Neural cell (in vitro differentiated cells): ENCODE results near the gene PHOX2A. TPM values are rescaled to one million over a fixed set of nuclear protein-coding genes. Genes with fewer than 3 reads are reported as not detected.

Experiments
- H2AFZ ChIP-seq: fragments of 200-600, 300-800 bp; sonication (generic), shearing (Covaris generic); 2 replicates; pipeline ENCODE4 v1.6.0; 2014; ENCODE audit warnings: low read depth, mild to moderate bottlenecking, antibody characterized with exemption, low read length, moderate library complexity
- H3F3A ChIP-seq: fragments of 200-600 bp; shearing (Covaris generic); 2 replicates; pipeline ENCODE4 v1.6.1; 2016; ENCODE audit warnings: mild to moderate bottlenecking, moderate library complexity, mixed read lengths, antibody characterized with exemption, low read length; ENCODE audit not compliant: insufficient read depth, poor library complexity, severe bottlenecking
- H3K27ac ChIP-seq: fragments of 200-600, 300-800 bp; sonication (generic), shearing (Covaris generic); 2 replicates; pipeline ENCODE4 v1.5.1; 2014; ENCODE audit warnings: mild to moderate bottlenecking, low read length, moderate library complexity
- H3K27me3 ChIP-seq: fragments of 300-800, 200-600 bp; sonication (generic), shearing (Covaris generic); 2 replicates; pipeline ENCODE4 v1.6.0; 2014; ENCODE audit warnings: mild to moderate bottlenecking, low read depth, low read length, moderate library complexity; ENCODE audit not compliant: insufficient read depth
- H3K36me3 ChIP-seq: fragments of 300-800, 200-600 bp; sonication (generic), shearing (Covaris generic); 2 replicates; pipeline ENCODE4 v1.5.1; 2014; ENCODE audit warnings: mild to moderate bottlenecking, antibody characterized with exemption, low read length, moderate library complexity; ENCODE audit not compliant: insufficient read depth
- H3K4me2 ChIP-seq: fragments of 300-800, 200-600 bp; sonication (generic), shearing (Covaris generic); 2 replicates; pipeline ENCODE4 v1.6.0; 2014; ENCODE audit warnings: mild to moderate bottlenecking, low read length
- H3K4me3 ChIP-seq: fragments of 300-800, 200-600 bp; sonication (generic), shearing (Covaris generic); 2 replicates; pipeline ENCODE4 v1.5.1; 2014; ENCODE audit warnings: mild to moderate bottlenecking, low read length, moderate library complexity
- H3K79me2 ChIP-seq: fragments of 200-600 bp; shearing (Covaris generic); replicated peaks from 2 replicates; pipeline ENCODE4 v1.6.0; 2014; ENCODE audit warnings: mild to moderate bottlenecking, low read length, moderate library complexity; ENCODE audit not compliant: insufficient read depth
- H3K9ac ChIP-seq: fragments of 300-800, 200-600 bp; sonication (generic), shearing (Covaris generic); 2 replicates; pipeline ENCODE4 v1.6.1; 2016; ENCODE audit warnings: mild to moderate bottlenecking, low read length, mixed read lengths
- H3K9me2 ChIP-seq: fragments of 200-600 bp; shearing (Covaris generic); 2 replicates; pipeline ENCODE4 v1.6.1; 2016; ENCODE audit warnings: mild to moderate bottlenecking, low read length, mixed read lengths; ENCODE audit not compliant: insufficient read depth
- H3K9me3 ChIP-seq: fragments of 200-600, 300-800 bp; sonication (generic), shearing (Covaris generic); 2 replicates; pipeline ENCODE4 v1.6.1; 2016; ENCODE audit warnings: mild to moderate bottlenecking, mixed run types, low read length, moderate library complexity, mixed read lengths
- H4K20me1 ChIP-seq: fragments of 200-600 bp; shearing (Covaris generic); 2 replicates; pipeline ENCODE4 v1.6.1; 2016; ENCODE audit warnings: mild to moderate bottlenecking, mixed run types; ENCODE audit not compliant: insufficient read depth
- CTCF ChIP-seq: fragments of 450-650 bp; IDR thresholded peaks from 2 replicates; pipeline ENCODE4 v1.5.1; 2014; ENCODE audit warnings: antibody characterized with exemption, mild to moderate bottlenecking, moderate library complexity; ENCODE audit not compliant: poor library complexity, severe bottlenecking
- EP300 ChIP-seq: fragments of 450-650 bp; conservative IDR thresholded peaks from 2 replicates; pipeline ENCODE4 v1.6.1; 2014; ENCODE audit warnings: antibody characterized with exemption, mild to moderate bottlenecking, moderate library complexity; ENCODE audit not compliant: poor library complexity, severe bottlenecking
- EZH2 ChIP-seq: fragments of 200-600, 300-800 bp; shearing (Covaris generic), sonication (generic); IDR thresholded peaks from 2 replicates; pipeline ENCODE4 v1.6.1; 2014; ENCODE audit warnings: antibody characterized with exemption, low read length, borderline replicate concordance, mild to moderate bottlenecking; ENCODE audit not compliant: insufficient read depth, poor library complexity, severe bottlenecking
- MXI1 ChIP-seq: fragments of 450-650 bp; conservative IDR thresholded peaks from 2 replicates; pipeline ENCODE4 v1.6.1; 2014; ENCODE audit warnings: antibody characterized with exemption, mild to moderate bottlenecking; ENCODE audit not compliant: poor library complexity, severe bottlenecking
- POLR2AphosphoS5 ChIP-seq: IDR thresholded peaks from 2 replicates; pipeline ENCODE4 v1.6.1; 2012
- RAD21 ChIP-seq: fragments of 450-650 bp; conservative IDR thresholded peaks from 2 replicates; pipeline ENCODE4 v1.6.1; 2014; ENCODE audit warnings: antibody characterized with exemption, mild to moderate bottlenecking, moderate library complexity
- REST ChIP-seq: IDR thresholded peaks from 2 replicates; pipeline ENCODE4 v1.6.1; 2012; ENCODE audit warnings: borderline replicate concordance
- SMC3 ChIP-seq: fragments of 450-650 bp; conservative IDR thresholded peaks from 2 replicates; pipeline ENCODE4 v1.6.1; 2014; ENCODE audit warnings: antibody characterized with exemption, mild to moderate bottlenecking, moderate library complexity; ENCODE audit not compliant: poor library complexity
- TAF1 ChIP-seq: IDR thresholded peaks from 2 replicates; pipeline ENCODE4 v1.6.1; 2012; ENCODE audit warnings: low read depth
- polyA plus RNA-seq: library from polyadenylated mRNA; depleted of rRNA; stranded (reverse); fragments of >200 nt; gene quantifications from 2 replicates; pipeline ENCODE4 v1.2.3, GENCODE V29; 2014

PHOX2A gene
- polyA plus RNA-seq, 1 donor from 2014 or later = not detected

DNA sequence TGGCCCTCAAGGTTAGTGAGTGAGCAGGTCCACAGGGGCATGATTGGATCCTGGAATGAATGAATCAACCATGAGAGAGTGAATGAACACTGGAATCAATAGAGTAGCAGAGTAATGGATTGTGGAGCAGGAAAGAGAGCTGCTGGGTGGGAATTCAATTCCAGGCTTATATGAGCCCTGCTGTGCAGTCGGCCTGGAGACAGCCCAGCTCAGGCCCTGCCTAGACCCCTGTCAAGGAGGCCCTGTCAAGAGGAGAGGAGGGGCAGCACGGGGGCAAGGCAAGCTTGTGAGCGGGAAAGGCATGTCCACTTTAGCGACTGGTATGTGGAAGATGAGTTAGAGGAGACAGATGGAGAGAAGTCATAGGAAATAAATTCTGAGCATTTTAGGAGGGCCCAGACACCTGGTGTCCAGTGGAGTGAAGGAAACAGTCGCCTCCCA, 53.3 kb downstream of the PHOX2A start:
- H4K20me1 ChIP-seq = no peaks in the 10 kb centered on the region
- no peaks in the 10 kb centered on the region for H3K36me3 ChIP-seq
- no peaks in the 10 kb centered on the region for H3F3A ChIP-seq
- H3K79me2 ChIP-seq = no peaks in the 10 kb centered on the region
- H3K4me2 ChIP-seq = no peak overlapping the region
- H3K4me3 ChIP-seq = no peak overlapping the region
- H3K9ac ChIP-seq = no peak overlapping the region
- TF ChIP-seq CTCF = no peak
- TF ChIP-seq REST = no peak
- TF ChIP-seq RAD21 = no peak
- no peak for TF ChIP-seq EZH2
- no peak for TF ChIP-seq EP300
- TF ChIP-seq MXI1 = no peak
- no peak for TF ChIP-seq TAF1
- TF ChIP-seq SMC3 = no peak
- no peak for TF ChIP-seq POLR2AphosphoS5
- H3K9me2 ChIP-seq = no peaks in the 10 kb centered on the region
- H3K27ac ChIP-seq = no peak overlapping the region
- no peak overlapping the region for H2AFZ ChIP-seq
- H3K27me3 ChIP-seq = no peaks in the 10 kb centered on the region
- H3K9me3 ChIP-seq = no peaks in the 10 kb centered on the region

DNA sequence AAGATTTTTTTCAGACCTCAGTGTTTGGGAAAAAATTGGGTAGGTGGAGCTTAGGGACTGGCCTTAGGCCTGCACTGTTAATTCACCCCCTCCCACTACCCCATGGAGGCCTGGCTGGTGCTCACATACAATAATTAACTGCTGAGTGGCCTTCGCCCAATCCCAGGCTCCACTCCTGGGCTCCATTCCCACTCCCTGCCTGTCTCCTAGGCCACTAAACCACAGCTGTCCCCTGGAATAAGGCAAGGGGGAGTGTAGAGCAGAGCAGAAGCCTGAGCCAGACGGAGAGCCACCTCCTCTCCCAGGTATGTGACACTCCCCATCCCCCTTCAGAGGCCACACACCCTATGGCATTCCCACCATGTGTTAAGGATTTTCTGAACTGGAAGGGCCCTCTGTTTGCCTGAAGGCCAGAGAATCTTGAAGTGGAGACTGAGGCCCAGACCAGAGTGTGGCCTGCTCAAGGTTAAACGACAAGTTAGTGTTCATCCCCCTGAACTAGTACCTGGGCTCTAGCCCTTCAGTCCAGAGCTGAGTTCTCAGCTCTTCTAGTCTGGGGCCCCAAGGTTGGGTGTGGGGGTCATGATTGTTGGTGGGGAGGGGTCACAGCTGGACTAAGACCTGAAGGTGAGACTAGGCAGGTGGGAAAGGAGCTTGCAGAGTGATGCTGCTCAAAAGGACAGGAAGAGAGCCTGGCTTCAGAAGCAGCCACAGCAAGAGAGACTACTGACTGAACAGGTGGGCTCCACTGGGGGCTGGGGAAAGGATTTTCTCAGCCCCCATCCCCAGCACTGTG, 54.3 kb downstream of the PHOX2A start:
- Histone ChIP-seq H3K27ac (no peak overlapping the region), H3K9me2 (no peaks in the 10 kb centered on the region), H3K4me3 (no peak overlapping the region), H3K9ac (no peak overlapping the region), H3K9me3 (no peaks in the 10 kb centered on the region), H3K27me3 (no peaks in the 10 kb centered on the region), H4K20me1 (no peaks in the 10 kb centered on the region), H3K4me2 (no peak overlapping the region), H2AFZ (no peak overlapping the region), H3F3A (no peaks in the 10 kb centered on the region), H3K36me3 (no peaks in the 10 kb centered on the region), H3K79me2 (no peaks in the 10 kb centered on the region)
- TF ChIP-seq EP300 (no peak), TAF1 (no peak), EZH2 (no peak), MXI1 (no peak), RAD21 (no peak), REST (no peak), SMC3 (no peak), CTCF (no peak), POLR2AphosphoS5 (no peak)
